K562 (cell line): ENCODE data around the gene KRTAP10-11. TPM values are rescaled to one million over a fixed set of nuclear protein-coding genes. Genes with fewer than 3 reads are reported as not detected.

ENCODE experiments used
- ATAC-seq: fragments of 200-7000 bp; cut with Tn5 transposase; 3 replicates; pipeline ENCODE4 v1.9.1; 2020; ENCODE audit warnings: moderate library complexity
- BruUV-seq: library from RNA; stranded (reverse); fragments of 400-500 nt; replicated peaks from 2 replicates; lab custom pipeline; 2021; lab: Mats Ljungman, UMichigan
- CTCF ChIA-PET: fragments of 300-600 bp; formaldehyde crosslinking; extraction: SDS; loops from one replicate; lab custom pipeline; 2021; ENCODE audit warnings: low intra/inter-chr PET ratio; lab: Yijun Ruan, JAX
- POLR2A ChIA-PET: fragments of 300-600, 350-650 bp; sonication (Branson Sonifier 250); formaldehyde crosslinking; extraction: SDS; loops from one replicate; lab custom pipeline; 2021; ENCODE audit warnings: antibody characterized with exemption, inconsistent platforms; lab: Yijun Ruan, JAX
- DNase-seq, 4 experiments: peaks; one replicate each; pipeline versions ENCODE4 v3.0.0 to v3.0.0-alpha.2; 2011 to 2018; ENCODE audit warnings: low spot score in 3 of 4, mixed read lengths in 3 of 4; ENCODE audit errors: extremely low read depth in 1 of 4
- FAIRE-seq: peaks from 2 replicates; lab custom pipeline; 2011; peaks lifted over from hg19 to GRCh38; lab: Jason Lieb, UNC
- H2AFZ ChIP-seq: 2 replicates; pipeline ENCODE4 v1.6.0; 2011; ENCODE audit warnings: low read depth, low read length, control low read depth, inconsistent platforms
- H3K27ac ChIP-seq: fragments of 200-600 bp; 3 replicates; pipeline ENCODE4 v1.8.0; 2011; ENCODE audit warnings: low read depth, mild to moderate bottlenecking, control low read depth, inconsistent platforms, low read length, moderate library complexity, mixed read lengths; ENCODE audit errors: extremely low read depth
- H3K27me3 ChIP-seq, 2 experiments: fragments of 300-600 bp in 1 of 2; 2 replicates in 1 of 2; 3 replicates in 1 of 2; pipeline versions ENCODE4 v1.6.0 to v1.8.0; 2011; ENCODE audit warnings: inconsistent platforms in 2 of 2, low read length in 2 of 2, mild to moderate bottlenecking in 1 of 2, mixed read lengths in 1 of 2, moderate library complexity in 1 of 2; ENCODE audit not compliant: control insufficient read depth in 2 of 2, insufficient read depth in 2 of 2
- H3K36me3 ChIP-seq: fragments of 300-600 bp; 3 replicates; pipeline ENCODE4 v1.8.0; 2011; ENCODE audit warnings: mild to moderate bottlenecking, low read length, inconsistent platforms; ENCODE audit not compliant: control insufficient read depth, insufficient read depth
- H3K4me1 ChIP-seq, 2 experiments: fragments of 200-600 bp in 1 of 2; replicated peaks in 1 of 2; 2 replicates in 1 of 2; 3 replicates in 1 of 2; pipeline versions ENCODE4 v1.5.1 to v1.8.0; 2011; ENCODE audit warnings: inconsistent platforms in 2 of 2, low read length in 2 of 2, mild to moderate bottlenecking in 1 of 2, mixed read lengths in 1 of 2, moderate library complexity in 1 of 2; ENCODE audit not compliant: control insufficient read depth in 2 of 2, insufficient read depth in 2 of 2
- H3K4me2 ChIP-seq: 2 replicates; pipeline ENCODE4 v1.6.1; 2011; ENCODE audit warnings: low read length, control low read depth, inconsistent platforms, mixed read lengths; ENCODE audit not compliant: insufficient read depth
- H3K4me3 ChIP-seq: fragments of 200-600 bp; sonication (generic), shearing (Covaris generic); 2 replicates; pipeline ENCODE4 v1.5.1; 2016; ENCODE audit warnings: control low read depth, inconsistent platforms
- H3K79me2 ChIP-seq: fragments of 200-600 bp; 3 replicates; pipeline ENCODE4 v1.8.0; 2011; ENCODE audit warnings: low read length, inconsistent platforms; ENCODE audit not compliant: control insufficient read depth, insufficient read depth
- H3K9ac ChIP-seq, 2 experiments: 2 replicates each; pipeline versions ENCODE4 v1.6.0 to v1.6.1; 2011; ENCODE audit warnings: low read depth in 2 of 2, low read length in 2 of 2, control low read depth in 1 of 2, inconsistent platforms in 1 of 2, mild to moderate bottlenecking in 1 of 2, mixed read lengths in 1 of 2; ENCODE audit not compliant: insufficient read depth in 1 of 2
- H3K9me1 ChIP-seq: one replicate; pipeline ENCODE4 v1.6.0; 2011; ENCODE audit warnings: inconsistent platforms, mild to moderate bottlenecking, low read length, moderate library complexity; ENCODE audit not compliant: control insufficient read depth, insufficient read depth
- H3K9me3 ChIP-seq: replicated peaks from 2 replicates; pipeline ENCODE4 v1.5.1; 2011; ENCODE audit warnings: low read depth, low read length, inconsistent platforms; ENCODE audit not compliant: control insufficient read depth, insufficient read depth
- H4K20me1 ChIP-seq: replicated peaks from 2 replicates; pipeline ENCODE4 v1.6.1; 2011; ENCODE audit warnings: low read length, inconsistent platforms, mixed read lengths; ENCODE audit not compliant: control insufficient read depth, insufficient read depth
- CHD1 ChIP-seq: fragments of 200-600 bp; sonication (generic); IDR thresholded peaks from one replicate; pipeline ENCODE4 v1.6.1; 2012; ENCODE audit warnings: mild to moderate bottlenecking, moderate library complexity, low read length, inconsistent platforms
- FIP1L1 ChIP-seq: fragments of 200-400 bp; formaldehyde crosslinking; IDR thresholded peaks from 2 replicates; pipeline ENCODE4 v1.6.1; 2018; ENCODE audit warnings: mild to moderate bottlenecking, low read depth, low read length; ENCODE audit not compliant: poor library complexity, severe bottlenecking
- FOXK1 ChIP-seq: sonication (generic); formaldehyde crosslinking; IDR thresholded peaks from 2 replicates; pipeline ENCODE4 v1.8.0; 2022; ENCODE audit warnings: missing genetic modification reagents, mild to moderate bottlenecking, borderline replicate concordance
- HNRNPUL1 ChIP-seq: fragments of 200-400 bp; formaldehyde crosslinking; IDR thresholded peaks from 2 replicates; pipeline ENCODE4 v1.6.1; 2017; ENCODE audit warnings: low read length
- POLR2B ChIP-seq: fragments of 450-650 bp; IDR thresholded peaks from 2 replicates; pipeline ENCODE4 v1.6.1; 2018; ENCODE audit warnings: low read depth; ENCODE audit not compliant: partially characterized antibody
- ZNF165 ChIP-seq: fragments of 250-450 bp; sonication (Bioruptor Pico); IDR thresholded peaks from 2 replicates; pipeline ENCODE4 v1.4.0; 2020; ENCODE audit warnings: borderline replicate concordance
- ZNF75A ChIP-seq: fragments of 450-650 bp; formaldehyde crosslinking; IDR thresholded peaks from 2 replicates; pipeline ENCODE4 v1.4.0; 2020; ENCODE audit warnings: mild to moderate bottlenecking
- WGBS: fragments of 100-300 bp; shearing (Covaris generic); methylation state at CpG from one replicate; pipeline ENCODE4 v1.1.6; 2016; ENCODE audit warnings: low coverage, mixed read lengths; ENCODE audit not compliant: insufficient coverage; ENCODE audit errors: missing lambda C conversion rate; 5-methylcytosine and 5-hydroxymethylcytosine counted together
- in situ Hi-C: fragments of 300-500 bp; cut with MboI; formaldehyde crosslinking; loops from 4 replicates; pipeline ENCODE4 v1.15.0; 2018; ENCODE audit warnings: inconsistent platforms, mixed read lengths
- intact Hi-C: fragments of 100-400 bp; cut with micrococcal nuclease; formaldehyde crosslinking; loops from 2 replicates; pipeline ENCODE4 v1.14.2; 2022
- polyA plus RNA-seq, 8 experiments: library from polyadenylated mRNA; depleted of rRNA in 4 of 8; stranded (reverse) in 5 of 8; unstranded in 3 of 8; fragments of >200 nt; fragmentation: Nextera tagmentation in 2 of 8; fragmentation: Illumina TruSeq in 1 of 8; extraction: Ambion mirVana in 2 of 8; extraction: Trizol in 1 of 8; gene quantifications; 2 replicates each; pipeline versions ENCODE4 v1.2.1 to v1.2.3, GENCODE V29; 2011 to 2014; ENCODE audit warnings: inconsistent platforms in 1 of 8, missing spikeins in 1 of 8
- total RNA-seq, 7 experiments: library from RNA; depleted of rRNA in 6 of 7; stranded (reverse); fragments of >200 nt in 6 of 7; fragmentation: Illumina TruSeq in 2 of 7; extraction: Trizol in 2 of 7; gene quantifications; 2 replicates each; pipeline versions ENCODE4 v1.2.1 to v1.2.3, GENCODE V29; 2011 to 2021; ENCODE audit warnings: low replicate concordance in 1 of 7
- TF ChIP-seq, protein P1 (sequence below): fragments of 450-650 bp; IDR thresholded peaks from 2 replicates; pipeline ENCODE4 v1.6.1; 2017; ENCODE audit warnings: antibody characterized with exemption, mild to moderate bottlenecking
- TF ChIP-seq, protein P2 (sequence below): IDR thresholded peaks from 3 replicates; pipeline ENCODE4 v1.6.1; 2011; ENCODE audit warnings: borderline replicate concordance, mild to moderate bottlenecking, moderate library complexity; ENCODE audit not compliant: insufficient read length; ENCODE audit errors: extremely low read depth

The KRTAP10-11 gene
- total and polyA plus RNA-seq, 9 of the 15 experiments (the other 6 are each of a cell fraction or from before 2014, with no cell fraction given) = not detected

DNA sequence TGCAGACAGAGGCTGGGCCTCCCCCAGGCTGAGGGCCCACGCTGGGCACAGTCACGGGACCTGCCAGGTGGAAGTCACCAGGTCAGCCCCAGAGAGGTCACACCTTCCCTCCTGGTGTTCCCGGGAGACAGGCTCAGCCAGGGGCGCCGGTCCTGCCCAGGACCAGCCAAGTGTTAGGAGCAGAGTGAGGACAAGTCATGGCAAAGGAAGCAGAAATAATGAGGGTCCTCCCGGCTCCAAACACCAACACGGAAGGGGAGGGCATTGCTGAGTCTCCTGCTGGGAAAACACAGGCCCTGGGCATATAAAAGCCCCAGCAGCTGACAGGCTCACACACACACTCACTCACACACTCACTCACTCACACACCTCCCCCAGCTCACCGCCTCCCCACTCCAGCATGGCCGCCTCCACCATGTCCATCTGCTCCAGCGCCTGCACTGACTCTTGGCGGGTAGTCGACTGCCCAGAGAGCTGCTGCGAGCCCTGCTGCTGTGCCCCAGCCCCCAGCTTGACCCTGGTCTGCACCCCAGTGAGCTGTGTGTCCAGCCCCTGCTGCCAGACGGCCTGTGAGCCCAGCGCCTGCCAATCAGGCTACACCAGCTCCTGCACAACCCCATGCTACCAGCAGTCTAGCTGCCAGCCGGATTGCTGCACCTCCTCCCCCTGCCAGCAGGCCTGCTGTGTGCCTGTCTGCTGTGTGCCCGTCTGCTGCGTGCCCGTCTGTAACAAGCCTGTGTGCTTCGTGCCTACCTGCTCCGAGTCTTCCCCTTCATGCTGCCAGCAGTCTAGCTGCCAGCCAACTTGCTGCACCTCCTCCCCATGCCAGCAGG is 9.0 kb upstream of the KRTAP10-11 start, which contains the start of gene KRTAP10-10:
Gene KRTAP10-10, plus strand, starts transcription at position 339 of the 833 bp plus-strand sequence. Its CDS starts 62 bp downstream, at position 401.
- POLR2A ChIA-PET = interaction anchor here (0.6 kb wide), 2 partner anchors 12 to 13 kb away, joined by 3 read pairs; no protein-coding TSS in a partner anchor
- peaks cover 0 to 6% of the 10 kb centered on the region in 2 experiments; a peak in 2 of 5 replicates for H3K27me3 ChIP-seq
- no peak within 1 kb of the TSS for H3K4me2 ChIP-seq
- in situ Hi-C loops (no loop called here), intact Hi-C loops (no loop called here)
- FAIRE-seq (no peak), ATAC-seq (peak; percentile 36; the same call in 1 of the 3 replicates), DNase-seq (no peak)
- 0% methylated on average over 21 of the region's 21 CpGs for WGBS
- H3K9me3 ChIP-seq = no peaks in the 10 kb centered on the region
- H3K27ac ChIP-seq = no peak within 1 kb of the TSS
- no peak within 1 kb of the TSS for H3K4me3 ChIP-seq
- H4K20me1 ChIP-seq = no peaks in the 10 kb centered on the region
- no peak within 1 kb of the TSS for H2AFZ ChIP-seq
- CTCF ChIA-PET = no interaction called here
- no peaks in the 10 kb centered on the region for H3K9me1 ChIP-seq
- H3K9ac ChIP-seq = no peak within 1 kb of the TSS; a peak in 1 of 4 replicates
- no TSS peak for BruUV-seq
- H3K36me3 ChIP-seq = no peaks in the 10 kb centered on the region
- H3K4me1 ChIP-seq = peaks cover 0 to 3% of the 10 kb centered on the region in 2 experiments; a peak in 2 of 5 replicates
- TF ChIP-seq FOXK1 = no peak
- TF ChIP-seq CHD1 = no peak
- TF ChIP-seq, protein P1, sequence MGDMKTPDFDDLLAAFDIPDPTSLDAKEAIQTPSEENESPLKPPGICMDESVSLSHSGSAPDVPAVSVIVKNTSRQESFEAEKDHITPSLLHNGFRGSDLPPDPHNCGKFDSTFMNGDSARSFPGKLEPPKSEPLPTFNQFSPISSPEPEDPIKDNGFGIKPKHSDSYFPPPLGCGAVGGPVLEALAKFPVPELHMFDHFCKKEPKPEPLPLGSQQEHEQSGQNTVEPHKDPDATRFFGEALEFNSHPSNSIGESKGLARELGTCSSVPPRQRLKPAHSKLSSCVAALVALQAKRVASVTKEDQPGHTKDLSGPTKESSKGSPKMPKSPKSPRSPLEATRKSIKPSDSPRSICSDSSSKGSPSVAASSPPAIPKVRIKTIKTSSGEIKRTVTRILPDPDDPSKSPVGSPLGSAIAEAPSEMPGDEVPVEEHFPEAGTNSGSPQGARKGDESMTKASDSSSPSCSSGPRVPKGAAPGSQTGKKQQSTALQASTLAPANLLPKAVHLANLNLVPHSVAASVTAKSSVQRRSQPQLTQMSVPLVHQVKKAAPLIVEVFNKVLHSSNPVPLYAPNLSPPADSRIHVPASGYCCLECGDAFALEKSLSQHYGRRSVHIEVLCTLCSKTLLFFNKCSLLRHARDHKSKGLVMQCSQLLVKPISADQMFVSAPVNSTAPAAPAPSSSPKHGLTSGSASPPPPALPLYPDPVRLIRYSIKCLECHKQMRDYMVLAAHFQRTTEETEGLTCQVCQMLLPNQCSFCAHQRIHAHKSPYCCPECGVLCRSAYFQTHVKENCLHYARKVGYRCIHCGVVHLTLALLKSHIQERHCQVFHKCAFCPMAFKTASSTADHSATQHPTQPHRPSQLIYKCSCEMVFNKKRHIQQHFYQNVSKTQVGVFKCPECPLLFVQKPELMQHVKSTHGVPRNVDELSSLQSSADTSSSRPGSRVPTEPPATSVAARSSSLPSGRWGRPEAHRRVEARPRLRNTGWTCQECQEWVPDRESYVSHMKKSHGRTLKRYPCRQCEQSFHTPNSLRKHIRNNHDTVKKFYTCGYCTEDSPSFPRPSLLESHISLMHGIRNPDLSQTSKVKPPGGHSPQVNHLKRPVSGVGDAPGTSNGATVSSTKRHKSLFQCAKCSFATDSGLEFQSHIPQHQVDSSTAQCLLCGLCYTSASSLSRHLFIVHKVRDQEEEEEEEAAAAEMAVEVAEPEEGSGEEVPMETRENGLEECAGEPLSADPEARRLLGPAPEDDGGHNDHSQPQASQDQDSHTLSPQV = no peak
- no peak for TF ChIP-seq ZNF165 (CRISPR knock-in tag)
- TF ChIP-seq POLR2B = no peak
- TF ChIP-seq, protein P2, sequence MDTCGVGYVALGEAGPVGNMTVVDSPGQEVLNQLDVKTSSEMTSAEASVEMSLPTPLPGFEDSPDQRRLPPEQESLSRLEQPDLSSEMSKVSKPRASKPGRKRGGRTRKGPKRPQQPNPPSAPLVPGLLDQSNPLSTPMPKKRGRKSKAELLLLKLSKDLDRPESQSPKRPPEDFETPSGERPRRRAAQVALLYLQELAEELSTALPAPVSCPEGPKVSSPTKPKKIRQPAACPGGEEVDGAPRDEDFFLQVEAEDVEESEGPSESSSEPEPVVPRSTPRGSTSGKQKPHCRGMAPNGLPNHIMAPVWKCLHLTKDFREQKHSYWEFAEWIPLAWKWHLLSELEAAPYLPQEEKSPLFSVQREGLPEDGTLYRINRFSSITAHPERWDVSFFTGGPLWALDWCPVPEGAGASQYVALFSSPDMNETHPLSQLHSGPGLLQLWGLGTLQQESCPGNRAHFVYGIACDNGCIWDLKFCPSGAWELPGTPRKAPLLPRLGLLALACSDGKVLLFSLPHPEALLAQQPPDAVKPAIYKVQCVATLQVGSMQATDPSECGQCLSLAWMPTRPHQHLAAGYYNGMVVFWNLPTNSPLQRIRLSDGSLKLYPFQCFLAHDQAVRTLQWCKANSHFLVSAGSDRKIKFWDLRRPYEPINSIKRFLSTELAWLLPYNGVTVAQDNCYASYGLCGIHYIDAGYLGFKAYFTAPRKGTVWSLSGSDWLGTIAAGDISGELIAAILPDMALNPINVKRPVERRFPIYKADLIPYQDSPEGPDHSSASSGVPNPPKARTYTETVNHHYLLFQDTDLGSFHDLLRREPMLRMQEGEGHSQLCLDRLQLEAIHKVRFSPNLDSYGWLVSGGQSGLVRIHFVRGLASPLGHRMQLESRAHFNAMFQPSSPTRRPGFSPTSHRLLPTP = no peak
- TF ChIP-seq FIP1L1 = no peak
- TF ChIP-seq HNRNPUL1 = no peak
- TF ChIP-seq ZNF75A = no peak
- no peaks in the 10 kb centered on the region for H3K79me2 ChIP-seq
